NCI-H2081 treated with DMSO at 0.1 percent for 48 hours (cell line): Measurements from ENCODE around the gene HES4.

ENCODE experiments used
- DNase-seq: peaks from one replicate; lab custom pipeline; 2025; lab: John Stamatoyannopoulos, UW

HES4 gene

GRCh38 chr1:999725-1000356, at the start of gene HES4:
HES4 (minus strand) TSS chr1:1000097; CDS start chr1:999973, 124 bp downstream.
- no peak for DNase-seq

GRCh38 chr1:1048765-1049164, 48.9 kb upstream of the HES4 start:
- no peak for DNase-seq

GRCh38 chr1:1047963-1048362, 48.1 kb upstream of the HES4 start:
- DNase-seq = no peak

- no peak for DNase-seq
These were observed 47.5 kb upstream of the HES4 start for GRCh38 chr1:1047407-1047806.

GRCh38 chr1:1046767-1047166, 46.9 kb upstream of the HES4 start:
- DNase-seq = no peak

- DNase-seq = no peak
These were observed 46.3 kb upstream of the HES4 start for GRCh38 chr1:1046243-1046642.

GRCh38 chr1:1045129-1045528, 45.2 kb upstream of the HES4 start:
- no peak for DNase-seq

GRCh38 chr1:1044455-1045078, 44.7 kb upstream of the HES4 start:
- no peak for DNase-seq

- no peak for DNase-seq
These were observed 44.0 kb upstream of the HES4 start for GRCh38 chr1:1043921-1044320.

GRCh38 chr1:1043411-1043810, 43.5 kb upstream of the HES4 start:
- DNase-seq = no peak

GRCh38 chr1:1042835-1043234, 42.9 kb upstream of the HES4 start:
- no peak for DNase-seq

GRCh38 chr1:1041873-1042272, 42.0 kb upstream of the HES4 start:
- DNase-seq = no peak

GRCh38 chr1:1041092-1041523, 41.2 kb upstream of the HES4 start:
- no peak for DNase-seq

GRCh38 chr1:1040004-1040991, 40.4 kb upstream of the HES4 start:
- no peak for DNase-seq

GRCh38 chr1:1039145-1039910, 39.4 kb upstream of the HES4 start:
- DNase-seq = no peak

- no peak for DNase-seq
These were observed 38.8 kb upstream of the HES4 start for GRCh38 chr1:1038694-1039093.

GRCh38 chr1:1037366-1038327, 37.8 kb upstream of the HES4 start:
- no peak for DNase-seq

GRCh38 chr1:1035291-1035943, 35.5 kb upstream of the HES4 start:
- DNase-seq = no peak

- no peak for DNase-seq
These were observed 34.5 kb upstream of the HES4 start for GRCh38 chr1:1034439-1034781.

- no peak for DNase-seq
These were observed 34.0 kb upstream of the HES4 start for GRCh38 chr1:1033731-1034438.
